H1 (cell line): ENCODE data around the gene SYT2. TPM values are rescaled to one million over a fixed set of nuclear protein-coding genes. Genes with fewer than 3 reads are reported as not detected.
"Not testable (repeated sequence)": the region's sequence is repeated elsewhere in the genome, so short reads cannot be mapped to it uniquely, and the experiment has no call there.

Experiments used
- CTCF ChIA-PET: fragments of 300-600 bp; sonication (Branson Sonifier 250); formaldehyde crosslinking; loops from one replicate; lab custom pipeline; 2021; ENCODE audit not compliant: partially characterized antibody; lab: Charles Lee
- POLR2A ChIA-PET: fragments of 300-600 bp; sonication (Branson Sonifier 250); formaldehyde crosslinking; loops from one replicate; lab custom pipeline; 2021; ENCODE audit warnings: inconsistent platforms; ENCODE audit not compliant: partially characterized antibody; lab: Charles Lee
- DNase-seq, 2 experiments: peaks; one replicate each; pipeline versions ENCODE4 v3.0.0 to v3.0.0-alpha.2; 2010 to 2022; ENCODE audit warnings: low spot score in 2 of 2, low read depth in 1 of 2, mixed read lengths in 1 of 2
- FAIRE-seq: peaks from 2 replicates; lab custom pipeline; 2011; peaks lifted over from hg19 to GRCh38; lab: Jason Lieb, UNC
- H2AFZ ChIP-seq: 2 replicates; pipeline ENCODE4 v1.8.1; 2012; ENCODE audit warnings: low read length, inconsistent platforms
- H2AK5ac ChIP-seq: 2 replicates; pipeline ENCODE4 v1.6.1; 2013; ENCODE audit warnings: low read depth, low read length
- H2BK120ac ChIP-seq: replicated peaks from 2 replicates; pipeline ENCODE3; 2013; ENCODE audit warnings: low read depth, low read length, inconsistent platforms
- H2BK12ac ChIP-seq: 2 replicates; pipeline ENCODE4 v1.6.1; 2013; ENCODE audit warnings: low read depth, low read length
- H2BK15ac ChIP-seq: 2 replicates; pipeline ENCODE4 v1.6.1; 2013; ENCODE audit warnings: low read length
- H2BK20ac ChIP-seq: 2 replicates; pipeline ENCODE4 v1.6.1; 2013; ENCODE audit warnings: low read length
- H2BK5ac ChIP-seq: 2 replicates; pipeline ENCODE4 v1.6.1; 2013; ENCODE audit warnings: low read depth, low read length
- H3K14ac ChIP-seq: 2 replicates; pipeline ENCODE4 v1.6.1; 2013; ENCODE audit warnings: inconsistent platforms; ENCODE audit not compliant: insufficient read length
- H3K18ac ChIP-seq: 2 replicates; pipeline ENCODE4 v1.6.1; 2013; ENCODE audit warnings: low read length; ENCODE audit errors: extremely low read depth
- H3K23ac ChIP-seq: 2 replicates; pipeline ENCODE4 v1.6.1; 2013; ENCODE audit warnings: inconsistent platforms; ENCODE audit not compliant: insufficient read length
- H3K23me2 ChIP-seq: 2 replicates; pipeline ENCODE4 v1.6.1; 2013; ENCODE audit warnings: low read depth, low read length
- H3K27ac ChIP-seq: 2 replicates; pipeline ENCODE4 v1.6.1; 2011; ENCODE audit warnings: low read depth, low read length, inconsistent platforms
- H3K27me3 ChIP-seq, 4 experiments: replicated peaks in 1 of 4; 1 replicate in 1 of 4; 2 replicates in 3 of 4; pipeline versions ENCODE4 v1.6.1 to v1.8.1; 2011 to 2013; ENCODE audit warnings: low read length in 3 of 4, mild to moderate bottlenecking in 3 of 4, inconsistent platforms in 2 of 4, mixed read lengths in 2 of 4, moderate library complexity in 1 of 4; ENCODE audit not compliant: control insufficient read depth in 3 of 4, insufficient read depth in 3 of 4; ENCODE audit errors: extremely low read depth in 1 of 4
- H3K36me3 ChIP-seq, 4 experiments: 2 replicates each; pipeline versions ENCODE4 v1.6.1 to v1.8.1; 2011 to 2013; ENCODE audit warnings: mild to moderate bottlenecking in 4 of 4, low read length in 3 of 4, moderate library complexity in 2 of 4, control low read depth in 1 of 4, inconsistent platforms in 1 of 4; ENCODE audit not compliant: insufficient read depth in 4 of 4, control insufficient read depth in 2 of 4
- H3K4ac ChIP-seq: replicated peaks from 2 replicates; pipeline ENCODE3; 2013; ENCODE audit warnings: low read length, low read depth, mixed read lengths, inconsistent platforms; ENCODE audit not compliant: insufficient read length
- H3K4me1 ChIP-seq, 4 experiments: replicated peaks in 1 of 4; 1 replicate in 1 of 4; 2 replicates in 3 of 4; pipeline versions ENCODE4 v1.6.1 to v1.8.1; 2011 to 2013; ENCODE audit warnings: low read length in 3 of 4, inconsistent platforms in 2 of 4, mixed read lengths in 1 of 4; ENCODE audit not compliant: insufficient read depth in 4 of 4, control insufficient read depth in 3 of 4
- H3K4me2 ChIP-seq, 2 experiments: 2 replicates each; pipeline versions ENCODE4 v1.6.1 to v1.8.1; 2011 to 2013; ENCODE audit warnings: low read depth in 2 of 2, low read length in 2 of 2, control low read depth in 1 of 2, inconsistent platforms in 1 of 2, mild to moderate bottlenecking in 1 of 2; ENCODE audit not compliant: insufficient read depth in 1 of 2
- H3K4me3 ChIP-seq, 4 experiments: fragments of 200-600, 300-600 bp in 1 of 4; sonication (generic), shearing (Covaris generic), sonication (Bioruptor Twin) in 1 of 4; 2 replicates each; pipeline versions ENCODE4 v1.5.1 to v1.8.1; 2011 to 2016; ENCODE audit warnings: low read length in 4 of 4, low read depth in 3 of 4, control low read depth in 2 of 4, inconsistent platforms in 2 of 4, mild to moderate bottlenecking in 2 of 4, mixed read lengths in 1 of 4, moderate library complexity in 1 of 4; ENCODE audit not compliant: insufficient read depth in 2 of 4; ENCODE audit errors: extremely low read depth in 1 of 4
- H3K56ac ChIP-seq: replicated peaks from 2 replicates; pipeline ENCODE3; 2013; ENCODE audit warnings: low read depth, mild to moderate bottlenecking, mixed read lengths, low read length, inconsistent platforms; ENCODE audit not compliant: insufficient read length
- H3K79me1 ChIP-seq: 2 replicates; pipeline ENCODE4 v1.6.1; 2013; ENCODE audit warnings: low read depth, low read length, control low read depth
- H3K79me2 ChIP-seq, 2 experiments: 2 replicates each; pipeline versions ENCODE4 v1.6.1 to v1.8.1; 2012 to 2013; ENCODE audit warnings: low read length in 2 of 2, mild to moderate bottlenecking in 2 of 2, inconsistent platforms in 1 of 2; ENCODE audit not compliant: insufficient read depth in 2 of 2, control insufficient read depth in 1 of 2
- H3K9ac ChIP-seq, 4 experiments: replicated peaks in 1 of 4; 1 replicate in 1 of 4; 2 replicates in 3 of 4; pipeline versions ENCODE4 v1.6.1 to v1.8.1; 2011 to 2013; ENCODE audit warnings: low read depth in 3 of 4, low read length in 3 of 4, control low read depth in 2 of 4, mild to moderate bottlenecking in 2 of 4, moderate library complexity in 2 of 4, inconsistent platforms in 1 of 4; ENCODE audit errors: extremely low read depth in 1 of 4
- H3K9me3 ChIP-seq, 2 experiments: 2 replicates each; pipeline versions ENCODE4 v1.6.1 to v1.8.1; 2012 to 2013; ENCODE audit warnings: mild to moderate bottlenecking in 2 of 2, moderate library complexity in 2 of 2, control low read depth in 1 of 2, inconsistent platforms in 1 of 2, low read depth in 1 of 2, low read length in 1 of 2, mixed read lengths in 1 of 2; ENCODE audit not compliant: insufficient read depth in 2 of 2
- H4K20me1 ChIP-seq, 2 experiments: replicated peaks in 1 of 2; 2 replicates each; pipeline versions ENCODE3 to v1.8.1; 2011 to 2013; ENCODE audit warnings: inconsistent platforms in 2 of 2, low read length in 2 of 2, mild to moderate bottlenecking in 1 of 2; ENCODE audit not compliant: insufficient read depth in 2 of 2, control insufficient read depth in 1 of 2
- H4K5ac ChIP-seq: 2 replicates; pipeline ENCODE4 v1.6.1; 2013; ENCODE audit warnings: low read length, low read depth, mixed read lengths, inconsistent platforms; ENCODE audit not compliant: insufficient read length
- H4K8ac ChIP-seq: 2 replicates; pipeline ENCODE4 v1.8.0; 2013; ENCODE audit warnings: mild to moderate bottlenecking, moderate library complexity, low read length, inconsistent platforms; ENCODE audit not compliant: insufficient read depth; ENCODE audit errors: extremely low read depth
- H4K91ac ChIP-seq: replicated peaks from 2 replicates; pipeline ENCODE3; 2013; ENCODE audit warnings: low read length, mixed read lengths, inconsistent platforms; ENCODE audit not compliant: insufficient read length
- WGBS, 2 experiments: shearing (Covaris generic) in 1 of 2; methylation state at CpG; one replicate each; pipeline versions ENCODE4 v1.1.6 to v1.1.7; 2013 to 2015; ENCODE audit warnings: low lambda C conversion rate in 2 of 2, mixed read lengths in 2 of 2, inconsistent platforms in 1 of 2, low coverage in 1 of 2, missing lambda C conversion rate in 1 of 2; ENCODE audit not compliant: insufficient replicate concordance in 2 of 2, insufficient coverage in 1 of 2, insufficient read length in 1 of 2; ENCODE audit errors: extremely low coverage in 1 of 2, missing lambda C conversion rate in 1 of 2; 5-methylcytosine and 5-hydroxymethylcytosine counted together
- polyA plus RNA-seq, 7 experiments: library from polyadenylated mRNA; depleted of rRNA in 3 of 7; stranded (reverse) in 5 of 7; unstranded in 2 of 7; fragments of >200 nt in 5 of 7; fragments of 200-250 nt in 2 of 7; gene quantifications; 1 replicate in 5 of 7; 2 replicates in 1 of 7; 4 replicates in 1 of 7; pipeline versions ENCODE4 v1.2.1 to v1.2.3, GENCODE V29; 2011 to 2013; ENCODE audit warnings: missing spikeins in 2 of 7, mixed read lengths in 2 of 7
- total RNA-seq: library from RNA; stranded (reverse); fragmentation: NEBNext Ultra II Directional; extraction: Animal tissue kit (Norgen Biotek cat#: 25700); gene quantifications from 2 replicates; pipeline ENCODE4 v1.2.1, GENCODE V29; 2021

Gene SYT2
- total and polyA plus RNA-seq, 2 of the 8 experiments (the other 6 are each of a cell fraction or from before 2014, with no cell fraction given), result 2.8 to 11.0 TPM

DNA sequence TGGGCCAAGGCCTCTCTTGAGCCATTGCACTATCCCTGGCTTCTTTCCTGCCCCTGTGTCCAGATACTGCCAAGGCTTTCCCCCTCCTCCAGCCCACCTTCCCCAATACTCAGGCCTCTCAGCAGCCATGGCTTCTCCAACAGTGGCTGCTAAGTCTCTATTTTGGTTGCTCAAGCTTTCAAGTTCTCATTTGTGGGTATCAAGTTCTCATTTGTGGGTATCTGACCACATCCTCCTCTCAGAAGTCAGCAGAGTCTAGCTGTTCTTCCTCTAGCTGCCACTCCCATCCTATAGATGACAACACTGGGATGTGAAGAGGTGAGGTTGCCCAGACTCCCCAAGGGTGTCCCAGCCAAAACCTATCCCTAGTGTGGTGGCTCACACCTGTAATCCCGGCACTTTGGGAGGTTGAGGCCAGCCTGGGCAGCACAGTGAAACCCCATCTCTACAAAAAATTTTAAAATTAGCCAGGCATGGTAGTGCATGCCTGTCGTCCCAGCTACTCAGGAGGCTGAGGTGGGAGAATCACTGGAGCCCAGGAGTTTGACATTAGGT lies 80.9 kb downstream of the SYT2 start:
- POLR2A ChIA-PET, H2BK120ac ChIP-seq, H3K9ac ChIP-seq, H3K18ac ChIP-seq, H4K8ac ChIP-seq, DNase-seq, H3K36me3 ChIP-seq, H3K14ac ChIP-seq, H2AFZ ChIP-seq, H2BK5ac ChIP-seq, H3K79me2 ChIP-seq, H4K20me1 ChIP-seq, H3K4me1 ChIP-seq, H3K23ac ChIP-seq, H3K79me1 ChIP-seq, H3K56ac ChIP-seq, FAIRE-seq, H3K4me3 ChIP-seq, H2BK15ac ChIP-seq, H3K9me3 ChIP-seq, H2BK20ac ChIP-seq, H3K27ac ChIP-seq, H2BK12ac ChIP-seq, H3K23me2 ChIP-seq, H3K4ac ChIP-seq, H4K91ac ChIP-seq, H3K27me3 ChIP-seq, H2AK5ac ChIP-seq, H3K4me2 ChIP-seq, H4K5ac ChIP-seq: not testable (repeated sequence)
- 100% methylated on average over 1 of the region's 2 CpGs; no CpG with 5 or more reads in 1 of the 2 experiments for WGBS, 2 experiments
- CTCF ChIA-PET, result interaction anchor here (0.6 to 4.7 kb wide), 6 partner anchors 14 to 391 kb away, joined by 3 to 20 read pairs (median 4); no protein-coding TSS in a partner anchor
